SK-N-MC (cell line): Measurements from ENCODE around the gene FXN.

Source experiments
- DNase-seq: peaks from one replicate; pipeline ENCODE4 v3.0.0-alpha.2; 2011; ENCODE audit warnings: low read depth, low spot score
- H3K27ac ChIP-seq: fragments of 200-600 bp; sonication (generic); 2 replicates; pipeline ENCODE4 v1.5.1; 2016; ENCODE audit warnings: mixed run types
- H3K36me3 ChIP-seq: fragments of 200-600 bp; sonication (generic); 2 replicates; pipeline ENCODE4 v1.6.1; 2017; ENCODE audit warnings: antibody characterized with exemption, low read length, mixed read lengths; ENCODE audit not compliant: insufficient read depth
- H3K4me3 ChIP-seq: fragments of 200-600 bp; sonication (generic); 2 replicates; pipeline ENCODE4 v1.5.1; 2016
- H3K9ac ChIP-seq: fragments of 200-600 bp; sonication (generic); 2 replicates; pipeline ENCODE4 v1.8.0; 2017; ENCODE audit warnings: mixed run types, mixed read lengths; ENCODE audit not compliant: insufficient read length
- H3K9me3 ChIP-seq: fragments of 200-600 bp; sonication (generic); 2 replicates; pipeline ENCODE4 v1.6.1; 2017; ENCODE audit warnings: low read depth, mild to moderate bottlenecking, antibody characterized with exemption, low read length, moderate library complexity, mixed read lengths
- EZH2 ChIP-seq: fragments of 200-600 bp; sonication (generic); IDR thresholded peaks from one replicate; pipeline ENCODE4 v1.6.1; 2017; ENCODE audit warnings: antibody characterized with exemption
- FOXP2 ChIP-seq: optimal IDR thresholded peaks from 2 replicates; pipeline ENCODE3; 2011; ENCODE audit warnings: mild to moderate bottlenecking, moderate library complexity; ENCODE audit not compliant: insufficient read depth; ENCODE audit errors: extremely low read length, control extremely low read depth
- POLR2AphosphoS5 ChIP-seq: IDR thresholded peaks from 2 replicates; pipeline ENCODE4 v1.6.1; 2012; ENCODE audit warnings: mild to moderate bottlenecking, low read depth, low read length, borderline replicate concordance

Gene FXN

DNA sequence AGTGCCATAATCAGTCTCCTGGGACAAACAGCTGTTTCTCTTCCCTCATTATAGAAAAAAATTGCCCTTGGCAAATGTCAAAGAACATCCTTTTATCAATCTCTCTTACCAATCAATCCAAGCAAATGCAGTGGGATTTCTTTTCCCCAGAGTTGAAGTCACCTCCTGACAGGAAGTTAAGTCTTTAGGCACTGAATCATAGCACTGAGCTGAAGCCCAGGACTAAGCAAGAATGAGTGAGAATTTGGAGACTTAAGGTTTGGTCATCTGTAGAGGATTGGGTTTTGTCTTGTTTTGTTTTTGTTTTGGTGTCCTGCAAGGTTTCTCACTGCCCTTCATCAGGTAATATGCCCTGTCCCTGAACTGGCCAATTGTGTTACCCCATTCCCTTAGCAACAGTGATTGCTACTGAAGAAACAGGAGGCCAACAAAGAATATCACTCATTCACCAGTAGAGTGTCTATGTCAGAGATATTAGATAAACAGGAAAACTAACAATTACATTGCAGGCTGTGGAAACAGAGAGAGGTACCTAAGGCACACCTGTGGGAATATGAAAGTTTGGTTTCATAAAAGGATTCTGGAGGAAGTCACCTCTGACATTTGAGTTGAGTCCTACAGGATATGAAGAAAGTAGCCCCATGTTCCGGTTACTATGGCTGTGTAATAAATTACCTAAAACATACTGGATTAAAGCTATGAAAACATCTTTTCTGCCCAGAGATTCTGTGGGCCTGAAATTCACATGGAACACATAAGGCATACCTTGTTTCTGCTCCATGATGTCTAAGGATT, 4.5 kb upstream of the FXN start:
- Histone ChIP-seq H3K9me3 (no peaks in the 10 kb centered on the region), H3K36me3 (no peaks in the 10 kb centered on the region), H3K4me3 (no peak overlapping the region), H3K27ac (no peak overlapping the region), H3K9ac (no peak overlapping the region)
- no peak for TF ChIP-seq EZH2
- TF ChIP-seq POLR2AphosphoS5, result no peak
- TF ChIP-seq FOXP2, result no peak
- no peak for DNase-seq

DNA sequence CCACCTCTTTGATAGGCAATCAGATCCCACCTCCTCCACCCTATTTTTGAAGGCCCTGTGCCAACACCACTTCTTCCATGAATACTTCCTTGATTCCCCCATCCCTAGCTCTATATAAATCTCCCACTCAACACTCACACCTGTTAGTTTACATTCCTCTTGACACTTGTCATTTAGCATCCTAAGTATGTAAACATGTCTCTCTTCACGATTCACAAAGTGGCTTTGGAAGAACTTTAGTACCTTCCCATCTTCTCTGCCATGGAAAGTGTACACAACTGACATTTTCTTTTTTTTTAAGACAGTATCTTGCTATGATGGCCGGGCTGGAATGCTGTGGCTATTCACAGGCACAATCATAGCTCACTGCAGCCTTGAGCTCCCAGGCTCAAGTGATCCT, 1.5 kb upstream of the FXN start:
- TF ChIP-seq EZH2 (no peak), POLR2AphosphoS5 (no peak), FOXP2 (no peak)
- Histone ChIP-seq H3K27ac (no peak overlapping the region), H3K36me3 (no peaks in the 10 kb centered on the region), H3K9ac (no peak overlapping the region), H3K4me3 (no peak overlapping the region), H3K9me3 (no peaks in the 10 kb centered on the region)
- DNase-seq, result no peak

DNA sequence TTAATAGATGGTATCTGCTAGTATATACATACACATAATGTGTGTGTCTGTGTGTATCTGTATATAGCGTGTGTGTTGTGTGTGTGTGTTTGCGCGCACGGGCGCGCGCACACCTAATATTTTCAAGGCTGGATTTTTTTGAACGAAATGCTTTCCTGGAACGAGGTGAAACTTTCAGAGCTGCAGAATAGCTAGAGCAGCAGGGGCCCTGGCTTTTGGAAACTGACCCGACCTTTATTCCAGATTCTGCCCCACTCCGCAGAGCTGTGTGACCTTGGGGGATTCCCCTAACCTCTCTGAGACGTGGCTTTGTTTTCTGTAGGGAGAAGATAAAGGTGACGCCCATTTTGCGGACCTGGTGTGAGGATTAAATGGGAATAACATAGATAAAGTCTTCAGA, 757 bp downstream of the FXN start:
- H3K9ac ChIP-seq, result peak overlapping the region; percentile 80
- H3K9me3 ChIP-seq, result no peaks in the 10 kb centered on the region
- peak overlapping the region; percentile 88 for H3K4me3 ChIP-seq
- H3K36me3 ChIP-seq, result no peaks in the 10 kb centered on the region
- H3K27ac ChIP-seq, result no peak overlapping the region
- DNase-seq, result no peak
- no peak for TF ChIP-seq POLR2AphosphoS5
- TF ChIP-seq FOXP2, result no peak
- TF ChIP-seq EZH2, result no peak

DNA sequence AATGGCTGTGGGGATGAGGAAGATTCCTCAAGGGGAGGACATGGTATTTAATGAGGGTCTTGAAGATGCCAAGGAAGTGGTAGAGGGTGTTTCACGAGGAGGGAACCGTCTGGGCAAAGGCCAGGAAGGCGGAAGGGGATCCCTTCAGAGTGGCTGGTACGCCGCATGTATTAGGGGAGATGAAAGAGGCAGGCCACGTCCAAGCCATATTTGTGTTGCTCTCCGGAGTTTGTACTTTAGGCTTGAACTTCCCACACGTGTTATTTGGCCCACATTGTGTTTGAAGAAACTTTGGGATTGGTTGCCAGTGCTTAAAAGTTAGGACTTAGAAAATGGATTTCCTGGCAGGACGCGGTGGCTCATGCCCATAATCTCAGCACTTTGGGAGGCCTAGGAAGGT, 1.2 kb downstream of the FXN start:
- Histone ChIP-seq H3K27ac (no peak overlapping the region), H3K9ac (peak overlapping the region; percentile 80), H3K4me3 (peak overlapping the region; percentile 88), H3K9me3 (no peaks in the 10 kb centered on the region), H3K36me3 (no peaks in the 10 kb centered on the region)
- no peak for DNase-seq
- no peak for TF ChIP-seq POLR2AphosphoS5
- TF ChIP-seq FOXP2, result no peak
- no peak for TF ChIP-seq EZH2

DNA sequence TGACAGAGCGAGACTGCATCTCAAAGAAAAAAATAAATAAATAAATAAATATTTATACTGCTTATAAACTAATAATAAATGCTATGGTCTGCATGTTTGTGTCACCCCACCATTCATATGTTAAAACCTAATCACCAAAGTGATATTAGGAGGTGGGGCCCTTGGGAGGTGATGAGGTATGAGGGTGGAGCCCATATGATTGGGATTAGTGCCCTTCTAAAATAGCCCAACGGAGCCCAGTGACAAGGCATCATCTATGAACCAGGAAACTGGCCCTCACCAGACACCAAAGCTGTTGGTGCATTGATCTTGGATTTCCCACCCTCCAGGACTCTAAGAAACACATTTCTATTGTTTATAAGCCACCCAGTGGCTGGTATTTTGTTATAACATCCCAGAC, 5.1 kb downstream of the FXN start:
- Histone ChIP-seq H3K9ac (no peak overlapping the region), H3K9me3 (no peaks in the 10 kb centered on the region), H3K36me3 (no peaks in the 10 kb centered on the region), H3K4me3 (no peak overlapping the region), H3K27ac (no peak overlapping the region)
- no peak for DNase-seq
- TF ChIP-seq POLR2AphosphoS5, result no peak

DNA sequence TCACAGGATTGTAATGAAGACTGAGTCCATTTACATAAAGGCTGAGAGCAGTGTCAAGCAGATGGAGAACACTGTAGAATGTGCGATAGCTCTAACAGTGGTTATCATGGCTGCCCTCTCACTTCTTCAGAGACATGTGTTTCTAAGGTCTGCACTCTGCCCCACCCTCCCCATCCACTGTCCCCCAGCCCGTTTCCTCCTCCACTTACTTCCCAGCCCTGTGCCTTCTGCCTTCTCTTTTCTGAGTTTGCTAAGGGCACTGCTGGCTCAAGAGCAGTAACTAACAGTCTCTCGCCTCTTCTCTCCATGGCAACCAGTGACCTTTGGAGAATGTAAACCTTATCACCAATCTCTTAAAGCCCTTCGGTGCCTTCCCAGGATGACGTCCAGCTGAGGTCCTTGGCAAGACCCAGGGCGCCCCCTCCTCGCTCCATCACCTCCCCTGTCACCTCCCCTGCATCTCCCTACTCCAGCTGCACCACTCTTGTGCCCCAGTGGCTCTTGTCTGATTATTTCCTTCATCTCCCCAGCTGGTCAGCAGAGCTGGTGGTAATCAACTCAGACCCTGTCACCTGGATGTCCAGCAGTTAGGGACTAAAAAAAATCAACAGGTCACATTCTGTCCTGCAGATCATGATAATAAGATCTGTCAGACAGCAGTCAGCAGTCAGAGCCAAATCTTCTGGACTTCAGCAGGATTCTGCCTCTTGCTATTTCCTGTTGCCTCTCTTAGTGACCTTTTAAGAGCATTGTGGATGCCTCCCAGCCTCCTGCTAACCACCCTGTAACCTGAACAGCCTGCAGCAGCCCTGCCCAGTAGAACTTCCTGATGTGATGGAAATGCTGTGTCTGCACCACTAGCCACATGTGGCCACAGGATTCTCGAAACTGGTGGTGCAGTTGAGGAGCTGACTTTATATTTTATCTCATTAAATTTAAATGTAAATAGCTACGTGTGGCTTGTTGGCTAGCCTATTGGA, 9.0 kb downstream of the FXN start:
- DNase-seq, result no peak
- no peak overlapping the region for H3K9ac ChIP-seq

DNA sequence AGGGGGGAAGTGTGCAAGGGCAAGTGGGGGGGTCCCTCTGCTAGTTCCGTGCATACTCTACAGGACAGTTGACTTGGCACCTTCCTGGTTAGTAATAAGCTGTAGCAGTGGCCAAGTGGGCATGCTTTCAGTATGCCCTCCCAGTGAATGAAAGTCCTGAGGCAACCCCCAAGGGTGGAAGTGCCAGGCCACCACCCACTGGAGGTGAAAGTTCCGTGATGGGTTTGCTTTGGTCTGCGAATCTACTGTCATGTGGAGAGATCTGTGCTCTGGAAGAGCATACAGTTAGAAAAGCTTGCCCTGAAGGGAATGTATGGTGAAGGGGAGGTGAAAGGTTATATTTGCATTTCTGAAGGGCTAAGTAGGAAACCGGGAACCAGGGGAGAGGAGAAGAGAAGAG, 10.3 kb downstream of the FXN start:
- Histone ChIP-seq H3K4me3 (no peak overlapping the region), H3K9me3 (no peaks in the 10 kb centered on the region), H3K27ac (no peak overlapping the region), H3K36me3 (no peaks in the 10 kb centered on the region), H3K9ac (no peak overlapping the region)
- no peak for DNase-seq
- TF ChIP-seq FOXP2, result no peak
- no peak for TF ChIP-seq EZH2
- TF ChIP-seq POLR2AphosphoS5, result no peak

More for the DNA sequence above, 9.0 kb downstream of the FXN start:
- H3K4me3 ChIP-seq, result no peak overlapping the region
- H3K36me3 ChIP-seq, result no peaks in the 10 kb centered on the region
- H3K27ac ChIP-seq, result no peak overlapping the region
- TF ChIP-seq EZH2 (no peak), FOXP2 (no peak), POLR2AphosphoS5 (no peak)
- H3K9me3 ChIP-seq, result no peaks in the 10 kb centered on the region

DNA sequence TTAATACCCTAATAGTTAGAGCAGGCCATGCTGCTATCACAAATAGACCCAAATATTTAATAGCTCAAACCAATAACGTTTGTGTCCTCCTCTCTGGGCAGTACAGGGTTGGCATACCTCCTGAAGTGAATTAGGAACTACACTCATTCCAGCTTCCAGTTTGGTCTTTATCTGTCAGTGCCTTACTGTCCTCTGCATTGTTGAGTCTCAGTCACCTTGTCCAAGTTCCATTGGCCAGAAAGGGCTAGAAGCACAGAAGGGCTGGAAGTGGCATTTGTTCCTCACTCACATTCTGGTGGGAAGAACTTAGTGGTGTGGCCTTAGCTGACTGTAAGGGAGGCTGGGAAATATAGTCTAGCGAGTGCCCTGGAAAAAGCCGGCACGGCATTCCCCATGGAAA, 11.2 kb downstream of the FXN start:
- H3K27ac ChIP-seq, result no peak overlapping the region
- H3K9me3 ChIP-seq, result no peaks in the 10 kb centered on the region
- H3K36me3 ChIP-seq, result no peaks in the 10 kb centered on the region
- DNase-seq, result no peak
- H3K4me3 ChIP-seq, result no peak overlapping the region
- TF ChIP-seq POLR2AphosphoS5 (no peak), EZH2 (no peak), FOXP2 (no peak)
- H3K9ac ChIP-seq, result no peak overlapping the region

DNA sequence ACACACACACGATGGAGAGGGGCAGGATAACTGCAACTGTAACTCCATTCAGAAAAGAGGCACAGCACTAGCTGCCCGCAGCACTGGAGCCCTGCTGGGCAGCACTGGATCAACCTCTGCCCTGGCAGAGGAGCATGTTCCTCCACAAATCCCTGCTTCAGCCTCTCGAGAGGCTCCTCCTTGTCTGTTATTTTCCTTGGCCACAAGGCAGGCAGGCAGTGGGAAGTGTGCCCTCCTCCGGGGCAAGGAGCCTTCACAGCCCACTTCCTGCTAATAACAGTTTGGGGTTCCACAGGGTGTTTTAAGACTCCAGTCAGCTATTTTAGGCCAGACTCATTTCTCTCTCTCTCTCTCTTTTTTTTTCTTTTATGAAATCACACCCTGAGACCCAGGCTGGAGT, 11.8 kb downstream of the FXN start:
- H3K4me3 ChIP-seq, result no peak overlapping the region
- no peak for TF ChIP-seq EZH2
- TF ChIP-seq FOXP2, result no peak
- DNase-seq, result no peak
- no peak overlapping the region for H3K27ac ChIP-seq
- no peaks in the 10 kb centered on the region for H3K9me3 ChIP-seq
- H3K9ac ChIP-seq, result no peak overlapping the region
- no peaks in the 10 kb centered on the region for H3K36me3 ChIP-seq
